ENCODE measurements around the gene FYB1.

- no peak for TF ChIP-seq CTCF (conservative IDR thresholded peaks at IDR 0.05)
- no peak for TF ChIP-seq ZFX (IDR thresholded peaks at IDR 0.05)
Measured at GRCh38 chr5:39178171-39178570, 41.2 kb downstream of the FYB1 start.

All from C4-2B (cell line).